Fibroblast of the aortic adventitia (primary cell): ENCODE measurements around the gene OR8U1. TPM values are rescaled to one million over a fixed set of nuclear protein-coding genes. Genes with fewer than 3 reads are reported as not detected.
"Not testable (repeated sequence)": the region's sequence is repeated elsewhere in the genome, so short reads cannot be mapped to it uniquely, and the experiment has no call there.

Experiments
- DNase-seq: peaks from one replicate; pipeline ENCODE4 v3.0.0-alpha.2; 2010; ENCODE audit warnings: low read depth
- H3K4me3 ChIP-seq: 2 replicates; pipeline ENCODE4 v1.5.1; 2011; ENCODE audit warnings: low read depth, mild to moderate bottlenecking, control low read depth, low read length, moderate library complexity
- CTCF ChIP-seq: IDR thresholded peaks from 2 replicates; pipeline ENCODE4 v1.5.1; 2011; ENCODE audit warnings: mild to moderate bottlenecking, low read length, control low read depth, inconsistent platforms; ENCODE audit not compliant: insufficient read depth
- total RNA-seq: library from RNA; depleted of rRNA; stranded (reverse); fragments of >200 nt; gene quantifications from 2 replicates; pipeline ENCODE4 v1.2.3, GENCODE V29; 2012; ENCODE audit warnings: low replicate concordance

Gene OR8U1
- total RNA-seq, 1 donor: not detected

DNA sequence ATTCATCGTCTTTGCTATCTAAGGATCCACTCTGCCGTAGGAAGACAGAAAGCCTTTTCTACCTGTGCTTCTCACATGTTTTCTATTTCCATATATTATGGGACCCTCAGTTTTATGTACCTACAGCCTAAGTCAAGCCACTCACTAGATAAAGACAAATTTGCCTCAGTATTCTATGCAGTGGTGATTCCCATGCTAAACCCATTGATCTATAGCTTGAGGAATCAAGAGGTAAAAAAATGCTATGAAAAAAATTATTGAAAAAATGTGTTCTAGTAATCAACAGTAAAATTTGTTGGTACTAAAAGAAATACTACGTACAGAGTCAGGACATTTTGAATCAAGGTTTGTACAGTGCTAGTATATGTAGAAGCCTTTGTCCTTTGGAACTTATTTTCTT lies 19.0 kb downstream of the OR8U1 start:
- no peak for TF ChIP-seq CTCF
- no peak for DNase-seq
- H3K4me3 ChIP-seq: no peak overlapping the region

DNA sequence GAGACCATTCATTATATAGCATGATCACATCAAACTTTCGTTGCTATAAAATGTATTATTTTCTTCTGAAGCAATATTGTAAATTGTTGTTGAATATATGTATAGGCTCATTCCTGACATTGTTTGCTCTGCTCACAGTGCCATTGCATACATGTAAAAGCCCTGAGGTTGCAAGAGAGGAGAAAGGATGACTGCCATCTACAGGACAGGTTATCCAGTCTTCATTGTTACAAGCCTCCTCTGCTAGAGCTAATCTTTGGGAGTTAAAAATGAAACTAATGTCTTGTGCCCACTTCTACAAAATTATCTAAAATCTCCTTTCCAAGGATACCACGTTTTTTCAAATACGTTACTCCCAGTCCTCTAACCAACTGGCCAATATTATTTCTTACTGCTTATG lies 20.6 kb downstream of the OR8U1 start:
- no peak overlapping the region for H3K4me3 ChIP-seq
- no peak for TF ChIP-seq CTCF
- no peak for DNase-seq

DNA sequence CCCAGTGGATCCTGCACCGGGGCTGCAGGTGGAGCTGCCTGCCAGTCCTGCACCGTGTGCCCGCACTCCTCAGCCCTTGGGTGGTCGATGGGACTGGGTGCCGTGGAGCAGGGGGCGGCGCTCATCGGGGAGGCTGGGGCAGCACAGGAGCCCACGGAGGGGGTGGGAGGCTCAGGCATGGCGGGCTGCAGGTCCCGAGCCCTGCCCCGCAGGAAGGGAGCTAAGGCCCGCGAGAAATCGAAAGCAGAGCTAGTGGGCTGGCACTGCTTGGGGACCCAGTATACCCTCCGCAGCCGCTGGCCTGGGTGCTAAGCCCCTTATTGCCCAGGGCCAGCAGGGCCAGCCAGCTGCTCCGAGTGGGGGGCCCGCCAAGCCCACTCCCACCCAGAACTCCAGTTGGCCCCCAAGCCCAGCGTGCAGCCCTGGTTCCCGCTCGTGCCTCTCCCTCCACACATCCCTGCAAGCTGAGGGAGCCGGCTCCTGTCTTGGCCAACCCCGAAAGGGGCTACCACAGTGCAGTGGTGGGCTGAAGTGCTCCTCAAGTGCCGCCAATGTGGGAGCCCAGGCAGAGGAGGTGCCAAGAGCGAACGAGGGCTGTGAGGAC lies 26.5 kb downstream of the OR8U1 start:
- DNase-seq, H3K4me3 ChIP-seq: not testable (repeated sequence)

- no peak for TF ChIP-seq CTCF
- no peak for DNase-seq
- no peak overlapping the region for H3K4me3 ChIP-seq
These were observed 29.0 kb downstream of the OR8U1 start for GRCh38 chr11:56404393-56404792.

GRCh38 chr11:56410801-56411200 lies 35.4 kb downstream of the OR8U1 start:
- no peak overlapping the region for H3K4me3 ChIP-seq
- TF ChIP-seq CTCF: no peak
- DNase-seq: no peak

- DNase-seq: no peak
- no peak for TF ChIP-seq CTCF
- no peak within 1 kb of the TSS for H3K4me3 ChIP-seq
These were observed 37.0 kb downstream of the OR8U1 start, which contains the start of gene OR5AL1 for GRCh38 chr11:56412396-56412795. Gene OR5AL1 (plus strand): TSS chr11:56412696.

Other genes with a start within 250 kb of the OR8U1 start
- gene OR8J3, start 235.4 kb upstream of the OR8U1 start, total RNA-seq: not detected in 2 replicates
- not detected in 2 replicates for gene OR8K5, start 215.3 kb upstream of the OR8U1 start, total RNA-seq
- not detected in 2 replicates for gene OR5J2, start 199.0 kb upstream of the OR8U1 start, total RNA-seq
- not detected in 2 replicates for gene OR5T2, start 141.4 kb upstream of the OR8U1 start, total RNA-seq
- not detected in 2 replicates for gene OR5T3, start 123.4 kb upstream of the OR8U1 start, total RNA-seq
- not detected in 2 replicates for gene OR5T1, start 101.5 kb upstream of the OR8U1 start, total RNA-seq
- gene OR8H1, start 83.4 kb upstream of the OR8U1 start, total RNA-seq: not detected in 2 replicates
- gene OR8K3, start 60.5 kb upstream of the OR8U1 start, total RNA-seq: not detected in 2 replicates
- not detected in 2 replicates for gene OR8K1, start 29.6 kb upstream of the OR8U1 start, total RNA-seq
- gene OR8J1, start 21.3 kb upstream of the OR8U1 start, total RNA-seq: not detected in 2 replicates
- gene OR5AL1, start 37.1 kb downstream of the OR8U1 start, total RNA-seq: not detected in 2 replicates
- not detected in 2 replicates for gene OR5M3, start 97.7 kb downstream of the OR8U1 start, total RNA-seq
- gene OR5M8, start 115.7 kb downstream of the OR8U1 start, total RNA-seq: not detected in 2 replicates
- not detected in 2 replicates for gene OR5M11, start 167.6 kb downstream of the OR8U1 start, total RNA-seq
- not detected in 2 replicates for gene OR5M10, start 202.1 kb downstream of the OR8U1 start, total RNA-seq
- gene OR5M1, start 239.2 kb downstream of the OR8U1 start, total RNA-seq: not detected in 2 replicates